IMR-90 (cell line): Measurements from ENCODE around the gene XPO6.

Experiments used
- BHLHE40 ChIP-seq: fragments of 150-350 bp; IDR thresholded peaks from 2 replicates; pipeline ENCODE4 v1.6.1; 2016; ENCODE audit warnings: mild to moderate bottlenecking, low read depth, low read length
- CEBPB ChIP-seq: IDR thresholded peaks from 2 replicates; pipeline ENCODE4 v1.6.1; 2012; ENCODE audit warnings: low read depth, low read length, improper control_type of control experiment
- CTCF ChIP-seq: conservative IDR thresholded peaks from 2 replicates; pipeline ENCODE4 v1.5.1; 2012; ENCODE audit warnings: mild to moderate bottlenecking, low read depth, low read length, improper control_type of control experiment
- POLR2A ChIP-seq: IDR thresholded peaks from 2 replicates; pipeline ENCODE4 v1.6.1; 2012; ENCODE audit warnings: mild to moderate bottlenecking, low read depth, low read length

DNA sequence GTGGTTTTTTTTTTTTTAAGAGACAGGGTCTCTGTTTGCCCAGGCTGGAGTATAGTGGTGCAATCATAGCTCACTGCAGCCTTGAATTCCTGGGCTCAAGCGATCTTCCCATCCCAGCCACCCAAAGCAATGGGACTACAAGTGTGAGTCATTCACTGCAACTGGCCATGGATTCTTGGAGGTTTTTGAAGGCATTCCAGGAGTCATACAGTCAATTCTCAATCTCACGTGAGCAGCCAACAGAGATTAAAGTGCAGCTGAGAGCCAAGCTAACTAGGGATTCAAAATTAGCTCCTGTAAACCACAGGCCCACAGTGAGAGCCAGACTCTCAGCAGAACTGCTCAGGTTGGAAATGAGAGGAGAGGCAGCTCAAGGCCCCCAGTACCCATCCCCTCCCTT, 30.2 kb downstream of the XPO6 start:
- TF ChIP-seq CTCF, result no peak
- TF ChIP-seq POLR2A, result no peak
- peak; percentile 84 for TF ChIP-seq CEBPB
- peak; percentile 100 for TF ChIP-seq BHLHE40
